OCI-LY1 (cell line): ENCODE measurements around the gene CLSTN2.

Source experiments
- EZH2 ChIP-seq: fragments of 200-600 bp; sonication (generic), shearing (Covaris generic); IDR thresholded peaks from 2 replicates; pipeline ENCODE4 v1.8.0; 2017; ENCODE audit warnings: borderline replicate concordance, mixed run types, mild to moderate bottlenecking, antibody characterized with exemption, low read length, moderate library complexity, mixed read lengths
- TF ChIP-seq, protein P1 (sequence below): fragments of 200-600 bp; sonication (generic), shearing (Covaris generic); IDR thresholded peaks from 2 replicates; pipeline ENCODE4 v1.5.1; 2017; ENCODE audit warnings: mild to moderate bottlenecking, antibody characterized with exemption, low read length, moderate library complexity, mixed read lengths

DNA sequence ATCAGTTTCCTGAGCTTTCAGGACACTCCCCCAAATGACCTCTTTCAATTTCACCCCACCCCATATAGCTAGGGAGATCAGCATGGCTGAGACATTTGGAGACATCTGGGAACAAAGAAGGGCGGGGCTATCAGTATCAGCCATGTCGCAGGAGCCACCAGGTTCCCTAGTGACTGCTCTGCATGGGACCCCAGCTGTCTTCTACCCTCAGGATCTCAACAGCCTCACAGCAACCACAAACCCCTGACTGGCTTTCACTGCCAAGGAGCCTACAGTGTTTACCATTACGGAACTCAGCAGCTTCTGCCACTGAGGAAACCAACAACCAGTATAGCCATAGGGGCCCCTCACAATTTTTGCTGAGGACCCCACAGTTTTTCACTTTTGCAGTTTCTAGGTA, 473.3 kb downstream of the CLSTN2 start:
- TF ChIP-seq, protein P1, sequence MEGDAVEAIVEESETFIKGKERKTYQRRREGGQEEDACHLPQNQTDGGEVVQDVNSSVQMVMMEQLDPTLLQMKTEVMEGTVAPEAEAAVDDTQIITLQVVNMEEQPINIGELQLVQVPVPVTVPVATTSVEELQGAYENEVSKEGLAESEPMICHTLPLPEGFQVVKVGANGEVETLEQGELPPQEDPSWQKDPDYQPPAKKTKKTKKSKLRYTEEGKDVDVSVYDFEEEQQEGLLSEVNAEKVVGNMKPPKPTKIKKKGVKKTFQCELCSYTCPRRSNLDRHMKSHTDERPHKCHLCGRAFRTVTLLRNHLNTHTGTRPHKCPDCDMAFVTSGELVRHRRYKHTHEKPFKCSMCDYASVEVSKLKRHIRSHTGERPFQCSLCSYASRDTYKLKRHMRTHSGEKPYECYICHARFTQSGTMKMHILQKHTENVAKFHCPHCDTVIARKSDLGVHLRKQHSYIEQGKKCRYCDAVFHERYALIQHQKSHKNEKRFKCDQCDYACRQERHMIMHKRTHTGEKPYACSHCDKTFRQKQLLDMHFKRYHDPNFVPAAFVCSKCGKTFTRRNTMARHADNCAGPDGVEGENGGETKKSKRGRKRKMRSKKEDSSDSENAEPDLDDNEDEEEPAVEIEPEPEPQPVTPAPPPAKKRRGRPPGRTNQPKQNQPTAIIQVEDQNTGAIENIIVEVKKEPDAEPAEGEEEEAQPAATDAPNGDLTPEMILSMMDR, result no peak
- no peak for TF ChIP-seq EZH2
